HG03432 (cell line): ENCODE data around the gene GRK5.

Experiments
- ATAC-seq: cut with Tn5 transposase; IDR thresholded peaks from one replicate; pipeline ENCODE4 v1.9.1; 2021; ENCODE audit warnings: mild to moderate bottlenecking, moderate library complexity; ENCODE audit not compliant: unreplicated experiment

GRK5 gene

GRCh38 chr10:119314061-119314460 is 106.7 kb downstream of the GRK5 start:
- no peak for ATAC-seq

GRCh38 chr10:119314486-119314885 is 107.1 kb downstream of the GRK5 start:
- ATAC-seq: no peak

GRCh38 chr10:119315128-119316001 is 108.0 kb downstream of the GRK5 start:
- peak; percentile 59 for ATAC-seq

- ATAC-seq: no peak
Observed at GRCh38 chr10:119316002-119316358, 108.6 kb downstream of the GRK5 start.

- no peak for ATAC-seq
Observed at GRCh38 chr10:119316729-119317097, 109.3 kb downstream of the GRK5 start.

GRCh38 chr10:119318411-119319160 is 111.2 kb downstream of the GRK5 start:
- ATAC-seq: no peak

- no peak for ATAC-seq
Observed at GRCh38 chr10:119319161-119319919, 112.0 kb downstream of the GRK5 start.

GRCh38 chr10:119319920-119320258 is 112.5 kb downstream of the GRK5 start:
- no peak for ATAC-seq

GRCh38 chr10:119320981-119321380 is 113.6 kb downstream of the GRK5 start:
- ATAC-seq: no peak

- no peak for ATAC-seq
Observed at GRCh38 chr10:119323085-119324016, 116.0 kb downstream of the GRK5 start.

- ATAC-seq: no peak
Observed at GRCh38 chr10:119325131-119325530, 117.8 kb downstream of the GRK5 start.

GRCh38 chr10:119326167-119326566 is 118.8 kb downstream of the GRK5 start:
- ATAC-seq: no peak

- no peak for ATAC-seq
Observed at GRCh38 chr10:119327096-119327745, 119.8 kb downstream of the GRK5 start.

GRCh38 chr10:119328223-119328622 is 120.9 kb downstream of the GRK5 start:
- ATAC-seq: no peak

- no peak for ATAC-seq
Observed at GRCh38 chr10:119330342-119330741, 123.0 kb downstream of the GRK5 start.

- no peak for ATAC-seq
Observed at GRCh38 chr10:119331061-119331460, 123.7 kb downstream of the GRK5 start.

GRCh38 chr10:119333146-119333792 is 125.9 kb downstream of the GRK5 start:
- ATAC-seq: no peak

- ATAC-seq: no peak
Observed at GRCh38 chr10:119335671-119336353, 128.4 kb downstream of the GRK5 start.

GRCh38 chr10:119336599-119336998 is 129.2 kb downstream of the GRK5 start:
- ATAC-seq: no peak
